Superior temporal gyrus (tissue), 1 donor: ENCODE measurements around the gene RABEPK.
A peak's percentile ranks its signal among the peaks of the same experiment; 100 is the strongest.
"Not testable (repeated sequence)": the region's sequence is repeated elsewhere in the genome, so short reads cannot be mapped to it uniquely, and the experiment has no call there.

ENCODE experiments used
- DNase-seq: peaks from one replicate; pipeline ENCODE4 v3.0.0-alpha.2; 2016; ENCODE audit errors: extremely low spot score

Gene RABEPK

DNA sequence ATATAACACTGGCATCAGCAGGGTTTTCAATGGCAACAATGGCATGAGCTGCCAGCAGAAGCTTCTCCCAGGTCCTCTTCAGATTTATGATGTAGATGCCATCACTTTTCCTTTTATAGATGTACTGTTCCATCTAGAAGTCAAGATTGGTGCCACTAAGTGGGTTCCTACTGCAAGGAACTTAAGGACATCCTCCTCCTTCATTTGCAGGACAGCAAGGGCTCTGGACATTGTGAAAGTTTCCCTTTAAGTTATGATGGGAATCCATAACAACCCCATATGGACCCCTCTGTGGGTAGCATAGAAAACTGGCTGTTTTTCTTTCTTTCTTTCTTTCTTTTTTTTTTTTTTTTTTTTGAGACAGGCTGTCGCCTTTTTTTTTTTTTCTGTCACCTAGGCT, 4.8 kb upstream of the RABEPK start:
- DNase-seq, result not testable (repeated sequence)

DNA sequence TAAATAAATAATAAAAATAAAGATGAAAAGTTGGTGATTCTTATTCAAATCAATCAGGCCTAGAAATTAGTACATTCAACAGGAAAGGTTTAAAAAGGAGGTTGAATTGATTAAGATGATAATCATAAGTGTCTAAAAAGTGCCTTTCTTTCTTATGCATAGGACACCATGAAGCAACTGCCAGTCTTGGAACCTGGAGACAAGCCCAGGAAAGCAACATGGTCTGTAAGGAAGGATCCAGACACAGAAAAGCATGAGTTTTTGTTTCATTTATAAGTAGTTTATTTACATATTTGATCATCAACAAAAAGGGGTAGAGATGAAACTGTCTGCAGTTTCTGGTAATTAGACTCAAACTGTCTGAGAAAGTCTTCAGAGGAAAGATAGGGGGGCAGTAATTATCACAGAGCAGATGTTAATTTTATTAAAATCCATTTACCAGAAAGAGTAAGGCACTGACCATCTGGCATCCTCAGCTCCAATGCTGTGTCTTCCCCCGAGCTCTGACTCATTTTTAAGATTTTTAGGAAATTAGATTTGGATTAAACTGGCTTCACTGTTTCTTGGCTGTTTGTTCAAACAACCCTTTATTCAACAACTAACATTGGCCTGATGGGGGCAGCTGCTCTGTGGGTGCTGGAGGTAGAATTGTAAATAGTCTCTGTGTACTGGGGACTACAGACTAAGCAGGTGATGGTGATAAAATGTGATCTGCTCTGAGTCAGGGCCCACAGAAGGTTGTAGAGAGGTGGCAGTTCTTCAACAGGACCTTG, 2.7 kb downstream of the RABEPK start:
- no peak for DNase-seq

DNA sequence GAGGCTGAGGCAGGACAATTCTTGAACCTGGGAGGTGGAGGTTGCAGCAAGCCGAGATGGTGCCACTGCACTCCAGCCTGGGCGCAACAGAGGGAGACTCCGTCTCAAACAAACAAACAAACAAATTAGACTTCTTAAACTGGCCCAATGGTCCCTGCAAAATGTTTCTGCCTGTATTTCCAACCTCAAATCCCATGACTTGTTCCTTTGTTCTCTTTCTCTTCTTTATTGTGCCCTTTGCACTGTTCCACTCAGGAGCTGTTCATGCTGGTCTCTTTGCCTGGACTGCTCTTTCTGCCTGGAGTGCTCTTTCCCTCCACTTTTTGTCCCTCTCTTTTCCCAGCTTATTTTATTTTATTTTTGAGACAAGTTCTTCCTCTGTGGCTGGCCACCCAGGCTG, 4.1 kb downstream of the RABEPK start:
- DNase-seq, result no peak

DNA sequence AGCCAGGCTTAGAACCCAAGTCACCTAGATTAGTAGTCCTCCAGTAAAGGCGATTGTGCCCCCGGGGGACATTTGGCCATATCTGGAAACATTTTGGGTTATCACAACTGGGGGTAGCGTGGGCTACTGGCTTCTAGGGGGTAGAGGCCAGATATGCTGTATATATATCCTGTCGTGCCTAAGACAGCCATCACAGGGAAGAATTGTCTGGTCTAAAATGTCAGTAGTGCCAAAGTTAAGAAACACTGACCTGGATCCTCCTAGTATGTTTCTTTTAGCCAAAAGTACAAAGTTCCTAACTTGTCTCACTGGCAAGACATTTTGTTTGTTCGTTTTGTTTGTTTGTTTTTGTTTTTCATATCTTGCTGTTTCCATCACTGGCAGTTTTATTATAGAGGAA, 13.8 kb downstream of the RABEPK start:
- no peak for DNase-seq

DNA sequence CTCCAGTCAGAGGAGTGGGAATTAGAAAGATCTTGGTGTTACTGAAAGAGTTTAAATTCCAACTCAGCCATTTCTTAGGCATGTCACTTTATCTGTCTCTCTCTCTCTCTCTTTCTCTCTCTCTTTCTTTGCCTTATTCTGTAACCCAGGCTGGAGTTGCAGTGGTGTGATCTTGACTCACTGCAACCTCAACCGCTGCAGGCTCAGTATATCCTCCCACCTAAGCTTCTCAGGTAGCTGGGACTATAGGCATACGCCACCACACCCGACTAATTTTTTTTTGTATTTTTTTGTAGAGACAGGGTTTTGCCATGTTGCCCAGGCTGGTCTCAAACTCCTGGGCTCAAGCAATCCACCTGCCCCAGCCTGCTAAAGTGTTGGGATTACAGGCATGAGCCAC, 18.3 kb downstream of the RABEPK start:
- DNase-seq, result no peak

DNA sequence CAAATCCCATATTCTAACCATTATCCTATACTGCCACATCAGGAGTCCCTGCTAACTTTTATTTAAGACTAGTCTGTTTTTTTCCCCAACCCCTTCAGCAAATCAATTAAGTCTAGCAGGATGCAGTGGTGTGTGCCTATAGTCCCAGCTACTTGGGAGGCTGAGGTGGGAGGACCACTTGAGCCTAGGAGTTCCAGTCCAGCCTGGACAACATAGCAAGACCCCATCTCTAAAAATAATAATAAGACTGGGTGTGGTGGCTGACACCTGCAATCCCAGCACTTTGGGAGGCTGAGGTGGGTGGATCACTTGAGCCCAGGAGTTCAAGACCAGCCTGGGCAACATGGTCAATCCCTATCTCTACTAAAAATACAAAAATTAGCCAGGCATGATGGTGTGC, 24.5 kb downstream of the RABEPK start:
- not testable (repeated sequence) for DNase-seq

DNA sequence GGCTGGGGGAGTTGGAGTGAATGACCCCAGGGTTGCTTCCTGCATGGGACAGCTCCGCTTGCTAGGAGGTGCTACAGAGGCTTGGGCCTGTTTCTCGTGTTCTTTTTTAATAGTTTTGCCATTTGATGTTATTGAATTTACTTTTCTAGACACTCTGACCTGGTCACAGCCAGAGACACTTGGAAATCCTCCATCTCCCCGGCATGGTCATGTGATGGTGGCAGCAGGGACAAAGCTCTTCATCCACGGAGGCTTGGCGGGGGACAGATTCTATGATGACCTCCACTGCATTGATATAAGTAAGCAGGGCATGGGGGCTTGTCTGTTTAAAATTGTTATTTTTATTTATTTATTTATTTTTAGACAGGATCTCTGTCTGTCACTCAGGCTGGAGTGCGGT, 27.4 kb downstream of the RABEPK start:
- DNase-seq, result no peak

DNA sequence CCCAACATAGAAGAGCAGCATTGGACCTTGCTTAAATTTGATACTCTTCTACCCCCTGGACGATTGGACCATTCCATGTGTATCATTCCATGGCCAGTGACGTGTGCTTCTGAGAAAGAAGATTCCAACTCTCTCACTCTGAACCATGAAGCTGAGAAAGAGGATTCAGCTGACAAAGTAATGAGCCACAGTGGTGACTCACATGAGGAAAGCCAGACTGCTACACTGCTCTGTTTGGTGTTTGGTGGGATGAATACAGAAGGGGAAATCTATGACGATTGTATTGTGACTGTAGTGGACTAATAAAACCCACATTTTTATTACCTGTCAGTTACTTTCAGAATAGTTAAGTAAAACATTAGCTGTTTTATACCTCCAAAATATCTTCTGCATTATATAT, 33.3 kb downstream of the RABEPK start:
- DNase-seq, result peak; percentile 28

DNA sequence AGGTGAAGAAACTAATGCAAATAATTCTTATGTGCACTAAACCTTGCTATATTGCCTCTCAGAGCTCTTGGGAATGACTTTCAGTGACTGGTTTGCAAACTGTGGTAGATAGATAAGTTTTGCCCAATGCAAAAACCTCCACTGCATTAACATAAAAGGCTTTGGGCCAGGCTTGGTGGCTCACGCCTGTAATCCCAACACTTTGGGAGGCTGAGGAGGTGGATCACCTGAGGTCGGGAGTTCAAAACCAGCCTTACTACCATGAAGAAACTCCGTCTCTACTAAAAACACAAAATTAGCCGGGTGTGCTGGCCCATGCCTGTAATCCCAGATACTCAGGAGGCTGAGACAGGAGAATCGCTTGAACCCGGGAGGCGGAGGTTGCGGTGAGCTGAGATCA, 33.8 kb downstream of the RABEPK start:
- DNase-seq, result not testable (repeated sequence)

DNA sequence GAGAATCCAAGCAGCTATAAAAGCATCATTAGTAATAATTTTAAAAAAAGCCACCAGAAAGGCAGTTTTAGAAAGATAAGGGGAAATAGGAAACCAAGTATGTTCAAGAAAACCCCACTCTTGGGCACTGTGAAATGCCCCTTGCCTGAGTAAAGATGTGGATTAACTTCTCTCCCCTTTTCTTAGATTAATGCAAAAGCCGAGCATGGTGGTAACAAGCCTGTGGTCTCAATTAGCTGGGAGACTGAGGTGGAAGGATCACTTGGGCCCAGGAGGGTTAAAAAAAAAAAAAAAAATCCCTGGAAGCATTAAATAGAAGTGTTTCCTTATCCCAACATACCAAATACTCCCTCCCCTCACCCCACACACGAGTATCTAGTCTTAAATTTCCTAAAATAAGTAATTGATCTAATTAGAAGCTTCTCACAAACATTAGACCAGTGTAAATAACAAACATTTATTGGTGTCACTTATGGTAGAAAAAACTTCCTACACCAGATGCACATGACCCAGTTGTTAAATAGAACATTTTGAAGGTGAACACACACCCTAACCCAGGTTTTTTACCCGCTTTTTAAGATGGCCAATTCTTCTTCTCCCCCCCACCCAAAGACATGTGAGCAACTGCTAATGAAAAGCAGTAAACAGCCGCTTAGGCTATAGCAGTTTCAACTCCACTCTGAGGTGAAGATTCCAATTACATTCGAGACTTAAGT, 35.6 kb downstream of the RABEPK start:
- no peak for DNase-seq

DNA sequence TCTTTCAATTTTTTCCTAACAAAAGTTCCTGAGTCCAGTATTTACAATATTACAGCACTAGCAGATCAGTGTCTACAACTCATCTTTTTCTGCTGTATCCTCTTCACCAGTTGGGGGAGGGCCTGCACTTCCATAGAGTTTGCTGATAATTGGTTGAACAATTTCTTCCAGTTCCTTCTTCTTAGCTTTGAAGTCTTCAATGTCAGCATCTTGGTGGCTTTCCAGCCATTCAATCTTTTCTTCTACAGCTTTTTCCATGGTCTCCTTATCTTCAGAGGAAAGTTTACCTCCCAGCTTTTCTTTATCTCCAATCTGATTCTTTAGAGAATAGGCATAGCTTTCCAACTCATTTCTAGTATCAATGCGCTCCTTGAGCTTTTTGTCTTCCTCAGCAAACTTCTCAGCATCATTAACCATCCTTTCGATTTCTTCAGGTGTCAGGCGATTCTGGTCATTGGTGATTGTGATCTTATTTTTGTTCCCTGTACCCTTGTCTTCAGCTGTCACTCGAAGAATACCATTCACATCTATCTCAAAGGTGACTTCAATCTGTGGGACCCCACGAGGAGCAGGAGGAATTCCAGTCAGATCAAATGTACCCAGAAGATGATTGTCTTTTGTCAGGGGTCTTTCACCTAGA, 36.3 kb downstream of the RABEPK start:
- not testable (repeated sequence) for DNase-seq

DNA sequence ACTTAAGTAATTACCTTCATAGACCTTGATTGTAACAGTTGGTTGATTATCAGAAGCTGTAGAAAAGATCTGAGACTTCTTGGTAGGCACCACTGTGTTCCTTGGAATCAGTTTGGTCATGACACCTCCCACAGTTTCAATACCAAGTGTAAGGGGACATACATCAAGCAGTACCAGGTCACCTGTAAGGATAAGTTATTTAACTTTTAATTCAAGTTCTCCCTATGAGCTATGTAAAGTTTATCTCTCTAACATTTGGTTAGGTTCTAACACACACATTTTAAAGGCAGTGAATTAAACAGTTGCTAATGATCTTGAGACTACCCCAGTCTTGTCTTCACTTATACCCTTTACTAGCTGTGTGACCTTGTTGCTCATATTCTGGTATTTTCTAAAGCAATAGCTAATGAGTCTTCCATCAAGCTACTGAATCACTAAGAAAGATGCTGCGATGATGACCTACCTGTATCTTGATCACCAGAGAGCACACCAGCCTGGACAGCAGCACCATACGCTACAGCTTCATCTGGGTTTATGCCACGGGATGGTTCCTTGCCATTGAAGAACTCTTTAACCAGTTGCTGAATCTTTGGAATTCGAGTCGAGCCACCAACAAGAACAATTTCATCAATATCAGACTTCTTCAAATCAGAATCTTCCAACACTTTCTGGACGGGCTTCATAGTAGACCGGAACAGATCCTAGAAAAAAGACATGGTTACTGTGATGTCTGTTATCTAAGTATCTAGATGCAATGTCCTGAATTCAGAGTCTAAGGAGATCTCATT, 38.0 kb downstream of the RABEPK start:
- DNase-seq, result no peak

DNA sequence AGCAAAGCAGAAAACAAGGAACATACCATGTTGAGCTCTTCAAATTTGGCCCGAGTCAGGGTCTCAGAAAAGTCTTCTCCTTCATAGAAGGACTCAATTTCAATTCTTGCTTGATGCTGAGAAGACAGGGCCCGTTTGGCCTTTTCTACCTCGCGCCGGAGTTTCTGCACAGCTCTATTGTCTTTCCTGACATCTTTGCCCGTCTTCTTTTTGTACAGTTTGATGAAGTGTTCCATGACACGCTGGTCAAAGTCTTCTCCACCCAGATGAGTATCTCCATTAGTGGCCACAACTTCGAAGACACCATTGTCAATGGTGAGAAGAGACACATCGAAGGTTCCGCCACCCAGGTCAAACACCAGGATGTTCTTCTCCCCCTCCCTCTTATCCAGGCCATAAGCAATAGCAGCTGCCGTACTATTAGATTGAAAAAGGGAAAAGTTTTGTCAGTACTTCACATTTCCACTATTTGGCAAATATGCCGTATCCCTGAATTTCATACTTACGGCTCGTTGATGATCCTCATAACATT, 38.6 kb downstream of the RABEPK start:
- no peak for DNase-seq

DNA sequence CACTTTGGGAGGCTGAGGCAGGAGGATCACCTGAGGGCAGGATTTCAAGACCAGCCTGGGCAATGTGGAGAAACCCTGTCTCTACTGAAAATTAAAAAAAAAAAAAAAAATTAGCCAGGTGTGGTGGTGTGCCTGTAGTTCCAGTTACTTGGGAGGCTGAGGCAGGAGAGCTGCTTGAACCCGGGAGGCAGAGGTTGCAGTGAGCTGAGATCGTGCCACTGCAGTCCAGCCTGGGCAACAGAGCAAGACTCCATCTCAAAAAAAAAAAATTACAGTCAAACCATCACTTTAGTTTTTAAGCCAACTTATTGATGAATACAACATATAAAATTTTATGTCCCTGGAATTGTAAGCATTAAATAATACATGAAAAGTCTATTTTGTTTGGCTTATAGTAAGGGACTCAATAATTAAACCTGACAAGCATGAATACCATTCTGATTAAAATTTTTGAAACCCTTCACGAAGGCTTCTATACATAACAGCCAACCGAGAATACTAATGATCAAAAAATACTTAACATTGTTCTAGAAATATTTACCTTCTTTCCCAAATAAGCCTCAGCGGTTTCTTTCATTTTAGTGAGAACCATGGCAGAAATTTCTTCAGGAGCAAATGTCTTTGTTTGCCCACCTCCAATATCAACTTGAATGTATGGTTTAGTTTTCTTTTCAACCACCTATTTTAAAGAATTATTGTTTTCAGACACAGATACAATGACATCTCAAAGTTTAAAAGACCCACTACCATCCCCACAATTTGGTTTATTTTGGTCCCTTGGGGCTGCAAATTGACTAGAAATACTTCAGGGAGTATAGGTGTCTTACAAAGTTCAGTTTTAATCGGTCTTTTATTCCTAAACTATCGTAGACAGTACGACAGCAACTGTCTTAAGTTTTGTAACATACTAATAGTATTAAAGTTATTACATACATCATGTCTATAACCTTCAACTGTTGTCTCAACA, 39.6 kb downstream of the RABEPK start:
- DNase-seq, result no peak

DNA sequence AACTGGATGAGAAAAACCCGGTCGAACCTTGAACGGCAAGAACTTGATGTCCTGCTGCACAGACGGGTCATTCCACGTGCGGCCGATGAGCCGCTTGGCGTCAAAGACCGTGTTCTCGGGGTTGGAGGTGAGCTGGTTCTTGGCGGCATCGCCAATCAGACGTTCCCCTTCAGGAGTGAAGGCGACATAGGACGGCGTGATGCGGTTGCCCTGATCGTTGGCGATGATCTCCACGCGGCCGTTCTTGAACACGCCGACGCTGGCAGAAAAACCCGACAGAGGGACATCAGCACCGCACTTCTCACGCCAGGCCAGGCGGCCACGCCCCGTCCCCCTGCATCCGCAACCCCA, 40.3 kb downstream of the RABEPK start:
- peak; percentile 11 for DNase-seq

DNA sequence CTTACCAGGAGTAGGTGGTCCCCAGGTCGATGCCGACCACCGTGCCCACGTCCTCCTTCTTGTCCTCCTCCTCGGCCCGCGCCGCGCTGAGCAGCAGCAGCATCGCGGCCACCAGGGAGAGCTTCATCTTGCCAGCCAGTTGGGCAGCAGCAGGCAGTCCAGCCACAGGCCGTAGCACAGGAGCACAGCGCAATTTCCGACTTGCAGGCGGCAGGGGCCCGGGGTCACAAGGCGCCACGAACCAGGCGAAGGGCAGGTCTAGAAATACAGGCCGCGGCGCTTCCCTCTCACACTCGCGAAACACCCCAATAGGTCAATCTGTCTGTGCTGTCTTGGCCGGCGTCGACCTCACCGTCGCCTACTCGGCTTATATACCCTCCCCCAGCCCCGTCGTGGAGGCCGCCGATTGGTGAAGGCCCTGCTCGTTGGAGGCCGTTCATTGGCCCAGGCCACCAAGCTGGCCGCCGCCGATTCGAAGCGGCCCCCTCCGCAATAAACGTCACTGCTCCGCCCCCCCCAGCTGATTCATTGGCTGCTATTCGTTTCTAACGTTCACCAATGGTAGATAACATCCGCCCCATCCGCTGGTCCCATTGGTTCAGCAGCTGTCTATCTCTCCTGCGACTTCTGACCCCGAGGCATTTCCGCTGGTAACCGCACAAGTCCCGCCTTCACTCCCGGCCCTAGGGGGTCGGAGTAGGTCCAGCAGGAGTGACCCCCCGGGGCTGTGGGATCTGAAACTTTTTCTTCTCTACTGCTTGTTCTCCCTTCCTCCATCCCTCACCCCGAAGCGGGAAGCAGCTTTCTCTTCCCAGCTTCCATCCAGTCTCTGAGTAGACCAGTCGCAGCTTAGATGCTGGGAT, 40.9 kb downstream of the RABEPK start, which contains the start of gene HSPA5:
Gene HSPA5, minus strand, starts transcription at position 344 of the 863 bp plus-strand sequence. Its CDS starts 217 bp downstream, at position 127.
- peak; percentile 100 for DNase-seq

DNA sequence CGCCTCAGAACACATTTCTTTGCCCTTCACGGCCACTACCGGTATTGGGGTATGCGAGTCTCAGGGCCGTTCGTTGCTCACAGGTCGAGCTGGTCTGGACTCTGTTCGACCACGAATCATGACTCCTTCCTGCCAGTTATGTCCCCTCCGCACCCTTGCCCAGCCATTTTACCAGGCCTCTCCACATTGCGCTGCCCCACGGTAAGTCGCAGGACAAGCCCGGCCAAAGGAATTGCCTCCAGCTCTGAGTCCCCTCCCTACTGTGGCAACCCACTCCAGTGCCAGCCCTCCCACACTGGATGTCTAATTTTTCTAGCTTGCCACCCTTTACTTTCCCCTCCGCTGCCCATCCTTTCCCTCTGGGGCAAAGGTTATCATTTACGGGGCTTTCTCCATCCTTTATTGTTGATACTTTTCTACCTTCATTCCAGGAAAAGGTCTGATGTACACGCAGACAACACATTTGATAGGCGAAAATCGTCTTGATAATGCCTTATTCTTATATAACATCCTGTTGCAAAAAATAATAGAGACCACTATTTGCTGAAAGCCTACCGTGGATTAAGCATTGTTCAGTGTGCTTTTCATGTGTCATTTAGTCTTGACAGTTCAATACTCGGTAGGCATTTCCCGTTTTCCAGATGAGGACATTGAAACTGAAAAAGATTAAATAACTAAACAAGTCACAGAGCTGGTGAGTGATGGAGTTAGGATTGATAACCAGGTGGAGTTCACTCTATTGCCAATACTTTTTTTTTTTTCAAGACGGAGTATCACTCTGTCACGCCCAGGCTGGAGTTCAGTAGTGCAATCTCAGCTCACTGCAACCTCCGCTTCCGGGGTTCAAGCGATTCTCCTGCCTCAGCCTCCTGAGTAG, 41.8 kb downstream of the RABEPK start:
- DNase-seq, result peak; percentile 10

DNA sequence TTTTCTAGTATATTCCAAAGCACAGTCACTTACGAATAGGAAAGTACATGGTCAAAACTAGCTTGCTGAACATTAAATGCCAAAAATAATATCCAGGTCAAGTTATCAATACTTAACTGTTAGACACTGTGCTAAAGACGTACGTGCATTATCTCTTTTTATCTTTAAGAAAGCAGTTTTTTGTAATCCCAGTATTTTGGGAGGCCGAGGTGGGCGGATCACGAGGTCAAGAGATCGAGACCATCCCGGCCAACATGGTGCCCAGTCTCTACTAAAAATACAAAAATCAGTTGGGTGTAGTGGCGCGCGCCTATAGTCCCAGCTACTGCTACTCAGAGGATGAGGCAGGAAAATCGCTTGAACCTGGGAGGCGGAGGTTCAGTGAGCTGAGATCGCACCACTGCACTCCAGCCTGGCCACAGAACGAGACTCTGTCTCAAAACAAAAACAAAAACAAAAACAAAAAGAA, 43.5 kb downstream of the RABEPK start:
- no peak for DNase-seq
